Vagina (tissue), 2 donors: ENCODE data around the gene PRKAG2. TPM values are rescaled to one million over a fixed set of nuclear protein-coding genes. Genes with fewer than 3 reads are reported as not detected.

Experiments used
- DNase-seq, 2 donors: peaks; one replicate each; pipeline ENCODE4 v3.0.0-alpha.2; 2017; ENCODE audit errors: extremely low spot score in 2 of 2
- H3K27ac ChIP-seq: fragments of 200-600 bp; sonication (generic); one replicate; pipeline ENCODE4 v1.5.1; 2019
- H3K27me3 ChIP-seq: fragments of 200-600 bp; sonication (generic); one replicate; pipeline ENCODE4 v1.5.1; 2019
- H3K36me3 ChIP-seq, 2 donors: fragments of 200-600 bp; sonication (generic); one replicate each; pipeline ENCODE4 v1.5.1; 2017 to 2019
- H3K4me1 ChIP-seq: fragments of 200-600 bp; sonication (generic); one replicate; pipeline ENCODE4 v1.5.1; 2019
- H3K4me3 ChIP-seq, 2 donors: fragments of 200-600 bp; sonication (generic); 1 replicate in 1 of 2; 2 replicates in 1 of 2; pipeline ENCODE4 v1.5.1; 2016 to 2019
- H3K9me3 ChIP-seq: fragments of 200-600 bp; sonication (generic); one replicate; pipeline ENCODE4 v1.5.1; 2019
- POLR2A ChIP-seq, 2 donors: fragments of 450-650 bp; IDR thresholded peaks; one replicate each; pipeline ENCODE4 v1.6.1; 2017; ENCODE audit warnings: antibody characterized with exemption in 2 of 2, mild to moderate bottlenecking in 2 of 2, moderate library complexity in 2 of 2
- POLR2AphosphoS5 ChIP-seq, 2 donors: sonication (generic); formaldehyde crosslinking; IDR thresholded peaks; one replicate each; pipeline ENCODE4 v1.9.0; 2017; ENCODE audit warnings: antibody characterized with exemption in 2 of 2, mild to moderate bottlenecking in 2 of 2, low read depth in 1 of 2; ENCODE audit not compliant: insufficient read depth in 1 of 2
- intact Hi-C: fragments of 100-400 bp; cut with DNase I; formaldehyde crosslinking; loops from one replicate; pipeline ENCODE4 v1.15.1; 2023
- total RNA-seq: library from RNA; depleted of rRNA; stranded (reverse); fragments of >200 nt; gene quantifications from one replicate; pipeline ENCODE4 v1.2.3, GENCODE V29; 2016
- TF ChIP-seq, protein P1 (sequence below), 3 experiments: fragments of 450-650 bp in 2 of 3; fragments of 200-600 bp in 1 of 3; sonication (generic) in 1 of 3; IDR thresholded peaks; one replicate each; pipeline ENCODE4 v1.5.1; 2017 to 2019; ENCODE audit warnings: antibody characterized with exemption in 3 of 3, mild to moderate bottlenecking in 2 of 3, moderate library complexity in 2 of 3

Gene PRKAG2
- total RNA-seq, 1 donor from 2014 or later: 25.0 TPM

DNA sequence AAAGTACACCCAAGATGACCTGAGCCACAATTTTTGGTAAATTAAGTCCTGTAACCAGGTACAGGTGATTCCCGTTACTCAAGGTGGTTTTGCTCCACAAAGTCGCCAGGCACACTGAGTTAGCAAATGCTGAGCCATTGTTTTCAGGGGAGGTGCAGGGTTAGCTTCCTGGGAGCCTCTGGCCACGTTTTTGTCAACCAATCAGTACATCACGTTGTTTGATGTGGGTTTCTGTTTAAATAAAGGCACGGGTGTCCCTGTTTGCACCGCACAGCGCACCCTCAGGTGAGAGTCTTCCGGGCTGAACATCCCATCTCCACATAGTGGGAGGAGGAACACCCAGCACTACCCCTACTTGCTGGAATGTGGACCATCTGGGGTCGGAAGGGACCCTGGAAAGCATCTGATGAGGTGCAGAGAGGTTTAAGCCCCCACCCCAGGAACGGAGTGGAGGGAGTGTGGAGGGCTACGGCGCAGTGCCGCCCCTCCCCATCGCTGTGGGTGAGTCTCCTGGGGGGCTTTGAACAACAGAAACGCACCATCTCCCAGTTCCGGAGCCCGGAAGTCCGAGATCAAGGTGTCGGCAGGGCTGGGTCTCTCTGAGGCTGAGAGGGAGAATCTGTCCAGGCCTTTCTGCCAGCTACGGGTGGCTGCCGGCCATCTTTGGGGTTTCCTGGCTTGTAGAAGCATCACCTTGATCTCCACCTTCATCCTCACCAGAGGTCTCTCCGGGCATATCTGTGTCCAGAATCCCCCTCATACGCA, 42.5 kb downstream of the PRKAG2 start:
- TF ChIP-seq, protein P1, sequence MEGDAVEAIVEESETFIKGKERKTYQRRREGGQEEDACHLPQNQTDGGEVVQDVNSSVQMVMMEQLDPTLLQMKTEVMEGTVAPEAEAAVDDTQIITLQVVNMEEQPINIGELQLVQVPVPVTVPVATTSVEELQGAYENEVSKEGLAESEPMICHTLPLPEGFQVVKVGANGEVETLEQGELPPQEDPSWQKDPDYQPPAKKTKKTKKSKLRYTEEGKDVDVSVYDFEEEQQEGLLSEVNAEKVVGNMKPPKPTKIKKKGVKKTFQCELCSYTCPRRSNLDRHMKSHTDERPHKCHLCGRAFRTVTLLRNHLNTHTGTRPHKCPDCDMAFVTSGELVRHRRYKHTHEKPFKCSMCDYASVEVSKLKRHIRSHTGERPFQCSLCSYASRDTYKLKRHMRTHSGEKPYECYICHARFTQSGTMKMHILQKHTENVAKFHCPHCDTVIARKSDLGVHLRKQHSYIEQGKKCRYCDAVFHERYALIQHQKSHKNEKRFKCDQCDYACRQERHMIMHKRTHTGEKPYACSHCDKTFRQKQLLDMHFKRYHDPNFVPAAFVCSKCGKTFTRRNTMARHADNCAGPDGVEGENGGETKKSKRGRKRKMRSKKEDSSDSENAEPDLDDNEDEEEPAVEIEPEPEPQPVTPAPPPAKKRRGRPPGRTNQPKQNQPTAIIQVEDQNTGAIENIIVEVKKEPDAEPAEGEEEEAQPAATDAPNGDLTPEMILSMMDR (IDR thresholded peaks at IDR 0.05): no peak
- intact Hi-C loops: no loop called here

DNA sequence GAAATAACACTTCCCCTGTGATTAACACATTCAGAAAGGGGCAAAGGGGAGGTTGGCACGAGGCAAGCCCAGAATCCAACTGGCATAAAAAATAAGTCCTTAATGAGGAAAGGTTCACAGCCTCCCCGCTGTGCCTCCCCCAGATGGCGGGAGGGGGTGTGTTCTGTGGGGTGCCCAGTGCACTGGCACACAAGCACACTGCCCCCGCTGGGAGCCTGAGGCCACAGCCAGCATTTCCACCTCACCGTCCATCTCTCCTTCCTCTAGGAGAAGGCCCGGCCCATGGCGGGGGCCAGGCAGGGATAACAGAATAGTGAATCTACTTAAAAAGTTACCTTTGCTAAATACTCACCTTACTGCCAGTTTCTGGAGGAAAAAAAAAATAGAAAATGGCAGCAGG, 43.2 kb downstream of the PRKAG2 start:
- no peak for DNase-seq
- H3K36me3 ChIP-seq: no peaks in the 10 kb centered on the region
- H3K4me1 ChIP-seq: peaks cover 10% of the 10 kb centered on the region
- no peaks in the 10 kb centered on the region for H3K9me3 ChIP-seq
- no peaks in the 10 kb centered on the region for H3K27me3 ChIP-seq
- H3K27ac ChIP-seq: no peak overlapping the region
- intact Hi-C loops: no loop called here
- H3K4me3 ChIP-seq: no peak overlapping the region
- TF ChIP-seq, protein P1 (IDR thresholded peaks at IDR 0.05): no peak
- TF ChIP-seq POLR2A (IDR thresholded peaks at IDR 0.05) (no peak), POLR2AphosphoS5 (IDR thresholded peaks at IDR 0.05; ENCODE audit: insufficient read depth in 1 of 2, low read depth in 1 of 2) (no peak)

More for the DNA sequence above, 42.5 kb downstream of the PRKAG2 start:
- H3K4me1 ChIP-seq: peaks cover 18% of the 10 kb centered on the region
- H3K9me3 ChIP-seq: no peaks in the 10 kb centered on the region
- H3K4me3 ChIP-seq: no peak overlapping the region
- H3K36me3 ChIP-seq: no peaks in the 10 kb centered on the region
- DNase-seq: no peak
- no peak overlapping the region for H3K27ac ChIP-seq
- H3K27me3 ChIP-seq: no peaks in the 10 kb centered on the region

DNA sequence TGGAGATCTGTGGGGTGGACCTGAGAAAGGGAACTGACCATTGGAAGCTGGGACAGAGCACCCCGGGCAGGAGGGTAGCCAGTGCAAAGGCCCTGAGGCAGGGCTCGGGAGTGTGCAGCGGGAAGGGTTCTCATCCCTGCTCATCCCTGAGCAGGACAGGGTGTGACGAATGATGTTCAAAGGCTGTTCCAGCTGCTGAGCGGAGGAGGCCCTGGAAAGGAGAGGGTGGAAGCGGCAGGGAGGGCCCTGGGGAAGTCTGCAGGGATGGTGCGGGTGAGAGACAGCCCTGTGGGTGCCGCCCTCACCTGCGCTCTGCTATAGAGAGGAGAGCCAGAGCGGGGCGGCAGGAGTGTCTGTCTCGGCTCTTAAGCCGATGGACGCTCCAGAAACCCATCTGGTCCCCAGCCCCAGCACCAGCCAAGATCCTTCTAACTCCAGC, 43.7 kb downstream of the PRKAG2 start:
- Histone ChIP-seq H3K4me3 (no peak overlapping the region), H3K27ac (no peak overlapping the region), H3K36me3 (no peaks in the 10 kb centered on the region), H3K4me1 (peaks cover 6% of the 10 kb centered on the region), H3K27me3 (no peaks in the 10 kb centered on the region), H3K9me3 (no peaks in the 10 kb centered on the region)
- intact Hi-C loops: no loop called here
- no peak for DNase-seq
- TF ChIP-seq, protein P1 (IDR thresholded peaks at IDR 0.05): no peak

DNA sequence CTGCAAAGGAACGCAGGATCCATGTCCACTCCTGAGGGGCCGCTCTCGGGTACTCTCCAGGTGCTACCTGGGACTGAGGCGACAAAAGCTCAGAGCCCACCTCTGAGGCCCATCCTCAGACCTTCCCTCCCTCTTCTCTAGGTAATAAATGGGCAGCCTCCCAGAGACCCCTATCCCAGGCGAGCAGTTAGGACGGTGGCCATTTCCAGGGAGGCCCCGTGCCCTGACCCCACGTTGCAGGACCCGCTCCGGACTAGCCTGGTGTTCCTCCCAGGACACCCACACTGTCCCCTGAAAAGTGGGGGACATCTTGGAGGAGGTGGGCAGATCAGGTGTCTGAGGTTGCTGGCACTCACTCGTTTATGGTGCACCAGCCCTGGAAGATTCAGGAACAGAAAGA, 44.3 kb downstream of the PRKAG2 start:
- TF ChIP-seq POLR2AphosphoS5 (IDR thresholded peaks at IDR 0.05; ENCODE audit: insufficient read depth in 1 of 2, low read depth in 1 of 2): no peak
- TF ChIP-seq POLR2A (IDR thresholded peaks at IDR 0.05): no peak
- TF ChIP-seq, protein P1 (IDR thresholded peaks at IDR 0.05): no peak
- H3K4me1 ChIP-seq: no peaks in the 10 kb centered on the region
- no peaks in the 10 kb centered on the region for H3K9me3 ChIP-seq
- H3K27me3 ChIP-seq: no peaks in the 10 kb centered on the region
- H3K27ac ChIP-seq: no peak overlapping the region
- intact Hi-C loops: no loop called here
- no peak overlapping the region for H3K4me3 ChIP-seq
- no peak for DNase-seq
- no peaks in the 10 kb centered on the region for H3K36me3 ChIP-seq

DNA sequence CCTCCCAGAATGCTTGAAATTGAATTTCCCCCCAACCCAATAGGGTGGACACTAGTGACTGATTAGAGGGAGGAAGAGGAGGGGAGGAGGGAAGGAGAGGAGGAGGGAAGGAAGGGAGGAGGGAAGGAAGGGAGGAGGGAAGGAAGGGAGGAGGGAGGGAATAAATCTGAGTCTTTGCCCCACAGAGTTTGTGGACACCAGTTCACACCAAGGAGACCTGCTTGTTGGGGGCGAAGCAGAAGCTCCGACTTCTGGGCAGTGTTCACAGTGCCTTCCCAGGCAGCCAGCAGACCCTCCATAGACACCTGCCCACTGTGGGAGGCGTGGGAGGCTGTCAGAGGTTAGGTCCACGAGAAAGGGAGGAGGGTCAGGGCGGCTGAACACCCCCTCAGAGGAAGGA, 44.8 kb downstream of the PRKAG2 start:
- Histone ChIP-seq H3K4me3 (no peak overlapping the region), H3K27ac (no peak overlapping the region), H3K4me1 (no peaks in the 10 kb centered on the region), H3K27me3 (no peaks in the 10 kb centered on the region), H3K9me3 (no peaks in the 10 kb centered on the region), H3K36me3 (no peaks in the 10 kb centered on the region)
- no peak for DNase-seq
- intact Hi-C loops: no loop called here
- no peak for TF ChIP-seq POLR2AphosphoS5 (IDR thresholded peaks at IDR 0.05; ENCODE audit: insufficient read depth in 1 of 2, low read depth in 1 of 2)
- no peak for TF ChIP-seq POLR2A (IDR thresholded peaks at IDR 0.05)
- TF ChIP-seq, protein P1 (IDR thresholded peaks at IDR 0.05): no peak
